Body of pancreas (tissue), 4 donors: ENCODE results near the gene CSRP3.

ENCODE experiments used
- POLR2A ChIP-seq, 3 donors: fragments of 450-650 bp; IDR thresholded peaks; one replicate each; pipeline ENCODE4 v1.6.1; 2016; ENCODE audit warnings: antibody characterized with exemption in 3 of 3, mild to moderate bottlenecking in 2 of 3
- TF ChIP-seq, protein P1 (sequence below), 7 experiments: fragments of 450-650 bp in 4 of 7; fragments of 200-600 bp in 3 of 7; sonication (generic) in 3 of 7; IDR thresholded peaks; one replicate each; pipeline ENCODE4 v1.5.1; 2016 to 2019; ENCODE audit warnings: antibody characterized with exemption in 7 of 7

DNA sequence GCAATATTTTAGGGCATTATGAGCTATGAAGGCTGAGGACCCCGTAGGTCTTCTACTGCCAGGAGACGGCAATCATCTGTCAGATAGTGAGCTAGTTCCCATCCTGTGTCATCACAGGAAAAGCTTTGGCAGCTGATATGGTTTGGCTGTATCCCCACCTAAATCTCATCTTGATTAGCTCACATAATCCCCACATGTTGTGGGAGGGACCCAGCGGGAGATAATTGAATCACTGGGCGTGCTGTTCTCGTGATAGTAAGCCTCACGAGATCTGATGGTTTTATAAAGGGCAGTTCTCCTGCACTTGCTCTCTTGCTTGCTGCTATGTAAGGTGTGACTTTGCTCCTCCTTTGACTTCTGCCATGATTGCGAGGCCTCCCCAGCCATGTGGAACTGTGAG, 18.1 kb downstream of the CSRP3 start:
- TF ChIP-seq, protein P1, sequence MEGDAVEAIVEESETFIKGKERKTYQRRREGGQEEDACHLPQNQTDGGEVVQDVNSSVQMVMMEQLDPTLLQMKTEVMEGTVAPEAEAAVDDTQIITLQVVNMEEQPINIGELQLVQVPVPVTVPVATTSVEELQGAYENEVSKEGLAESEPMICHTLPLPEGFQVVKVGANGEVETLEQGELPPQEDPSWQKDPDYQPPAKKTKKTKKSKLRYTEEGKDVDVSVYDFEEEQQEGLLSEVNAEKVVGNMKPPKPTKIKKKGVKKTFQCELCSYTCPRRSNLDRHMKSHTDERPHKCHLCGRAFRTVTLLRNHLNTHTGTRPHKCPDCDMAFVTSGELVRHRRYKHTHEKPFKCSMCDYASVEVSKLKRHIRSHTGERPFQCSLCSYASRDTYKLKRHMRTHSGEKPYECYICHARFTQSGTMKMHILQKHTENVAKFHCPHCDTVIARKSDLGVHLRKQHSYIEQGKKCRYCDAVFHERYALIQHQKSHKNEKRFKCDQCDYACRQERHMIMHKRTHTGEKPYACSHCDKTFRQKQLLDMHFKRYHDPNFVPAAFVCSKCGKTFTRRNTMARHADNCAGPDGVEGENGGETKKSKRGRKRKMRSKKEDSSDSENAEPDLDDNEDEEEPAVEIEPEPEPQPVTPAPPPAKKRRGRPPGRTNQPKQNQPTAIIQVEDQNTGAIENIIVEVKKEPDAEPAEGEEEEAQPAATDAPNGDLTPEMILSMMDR (IDR thresholded peaks at IDR 0.05) = no peak
- TF ChIP-seq POLR2A (IDR thresholded peaks at IDR 0.05) = no peak
